NAMALWA (cell line): Measurements from ENCODE around the gene DHRS4.
"Not testable (repeated sequence)": the region's sequence is repeated elsewhere in the genome, so short reads cannot be mapped to it uniquely, and the experiment has no call there.

ENCODE experiments used
- DNase-seq: peaks from one replicate; pipeline ENCODE4 v3.0.0-alpha.2; 2015; ENCODE audit warnings: low spot score

DHRS4 gene

GRCh38 chr14:23984891-23985602 lies 31.5 kb downstream of the DHRS4 start:
- DNase-seq: no peak

GRCh38 chr14:23988223-23988606 lies 34.6 kb downstream of the DHRS4 start:
- not testable (repeated sequence) for DNase-seq

- DNase-seq: peak; percentile 65
Measured at GRCh38 chr14:23988607-23989363, 35.2 kb downstream of the DHRS4 start, which contains the start of gene DHRS4L2. TSS of gene DHRS4L2 (plus strand) at chr14:23988929. CDS start at chr14:23988948, 19 bp downstream.

GRCh38 chr14:23989734-23990445 lies 36.3 kb downstream of the DHRS4 start:
- not testable (repeated sequence) for DNase-seq

- DNase-seq: not testable (repeated sequence)
Measured at GRCh38 chr14:23990961-23991360, 37.4 kb downstream of the DHRS4 start.

- DNase-seq: not testable (repeated sequence)
Measured at GRCh38 chr14:23993042-23993441, 39.5 kb downstream of the DHRS4 start.

- DNase-seq: not testable (repeated sequence)
Measured at GRCh38 chr14:23996009-23996408, 42.4 kb downstream of the DHRS4 start.

GRCh38 chr14:23996825-23997224 lies 43.3 kb downstream of the DHRS4 start:
- DNase-seq: not testable (repeated sequence)

GRCh38 chr14:23999640-24000039 lies 46.1 kb downstream of the DHRS4 start:
- DNase-seq: not testable (repeated sequence)

- DNase-seq: not testable (repeated sequence)
Measured at GRCh38 chr14:24001078-24001477, 47.5 kb downstream of the DHRS4 start.

- not testable (repeated sequence) for DNase-seq
Measured at GRCh38 chr14:24001679-24002078, 48.1 kb downstream of the DHRS4 start.

GRCh38 chr14:24006471-24006816 lies 52.9 kb downstream of the DHRS4 start:
- not testable (repeated sequence) for DNase-seq

- DNase-seq: peak; percentile 52
Measured at GRCh38 chr14:24006817-24007652, 53.5 kb downstream of the DHRS4 start.

- no peak for DNase-seq
Measured at GRCh38 chr14:24011051-24011450, 57.5 kb downstream of the DHRS4 start.

GRCh38 chr14:24012726-24013273 lies 59.2 kb downstream of the DHRS4 start:
- not testable (repeated sequence) for DNase-seq

GRCh38 chr14:24013654-24014514 lies 60.3 kb downstream of the DHRS4 start:
- peak; percentile 88 for DNase-seq

GRCh38 chr14:24015745-24016144 lies 62.2 kb downstream of the DHRS4 start:
- DNase-seq: not testable (repeated sequence)
